Breast epithelium (tissue), 3 donors: ENCODE measurements around the gene HCFC1.
"Not testable (repeated sequence)": the region's sequence is repeated elsewhere in the genome, so short reads cannot be mapped to it uniquely, and the experiment has no call there.

Source experiments
- POLR2AphosphoS5 ChIP-seq, 3 donors: sonication (generic); formaldehyde crosslinking; IDR thresholded peaks; one replicate each; pipeline ENCODE4 v1.6.1; 2017; ENCODE audit warnings: antibody characterized with exemption in 3 of 3
- TF ChIP-seq, protein P1 (sequence below), 3 donors: fragments of 450-650 bp; IDR thresholded peaks; one replicate each; pipeline ENCODE4 v1.5.1; 2016 to 2017; ENCODE audit warnings: antibody characterized with exemption in 3 of 3, mild to moderate bottlenecking in 3 of 3, moderate library complexity in 3 of 3

DNA sequence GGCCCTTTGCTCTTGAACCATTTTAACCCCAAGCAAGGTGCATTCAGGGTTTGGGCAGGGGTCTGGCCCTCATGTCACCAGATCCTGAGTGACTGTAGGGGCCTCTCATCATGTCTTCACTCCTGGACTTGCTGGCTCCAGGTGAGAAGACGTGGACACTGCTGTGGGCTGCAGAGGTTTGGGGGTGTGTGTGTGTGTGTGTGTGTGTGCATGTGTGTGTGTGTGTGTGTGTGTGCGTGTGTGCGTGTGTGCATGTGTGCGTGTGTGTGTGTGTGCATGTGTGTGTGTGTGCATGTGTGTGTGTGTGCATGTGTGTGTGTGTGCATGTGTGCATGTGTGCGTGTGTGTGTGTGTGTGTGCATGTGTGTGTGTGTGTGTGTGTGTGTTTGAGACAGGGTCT lies 22.8 kb upstream of the HCFC1 start:
- TF ChIP-seq, protein P1, sequence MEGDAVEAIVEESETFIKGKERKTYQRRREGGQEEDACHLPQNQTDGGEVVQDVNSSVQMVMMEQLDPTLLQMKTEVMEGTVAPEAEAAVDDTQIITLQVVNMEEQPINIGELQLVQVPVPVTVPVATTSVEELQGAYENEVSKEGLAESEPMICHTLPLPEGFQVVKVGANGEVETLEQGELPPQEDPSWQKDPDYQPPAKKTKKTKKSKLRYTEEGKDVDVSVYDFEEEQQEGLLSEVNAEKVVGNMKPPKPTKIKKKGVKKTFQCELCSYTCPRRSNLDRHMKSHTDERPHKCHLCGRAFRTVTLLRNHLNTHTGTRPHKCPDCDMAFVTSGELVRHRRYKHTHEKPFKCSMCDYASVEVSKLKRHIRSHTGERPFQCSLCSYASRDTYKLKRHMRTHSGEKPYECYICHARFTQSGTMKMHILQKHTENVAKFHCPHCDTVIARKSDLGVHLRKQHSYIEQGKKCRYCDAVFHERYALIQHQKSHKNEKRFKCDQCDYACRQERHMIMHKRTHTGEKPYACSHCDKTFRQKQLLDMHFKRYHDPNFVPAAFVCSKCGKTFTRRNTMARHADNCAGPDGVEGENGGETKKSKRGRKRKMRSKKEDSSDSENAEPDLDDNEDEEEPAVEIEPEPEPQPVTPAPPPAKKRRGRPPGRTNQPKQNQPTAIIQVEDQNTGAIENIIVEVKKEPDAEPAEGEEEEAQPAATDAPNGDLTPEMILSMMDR (IDR thresholded peaks at IDR 0.05) = not testable (repeated sequence)
- TF ChIP-seq POLR2AphosphoS5 (IDR thresholded peaks at IDR 0.05) = not testable (repeated sequence)
